ENCODE measurements around the gene ENAH.

DNA sequence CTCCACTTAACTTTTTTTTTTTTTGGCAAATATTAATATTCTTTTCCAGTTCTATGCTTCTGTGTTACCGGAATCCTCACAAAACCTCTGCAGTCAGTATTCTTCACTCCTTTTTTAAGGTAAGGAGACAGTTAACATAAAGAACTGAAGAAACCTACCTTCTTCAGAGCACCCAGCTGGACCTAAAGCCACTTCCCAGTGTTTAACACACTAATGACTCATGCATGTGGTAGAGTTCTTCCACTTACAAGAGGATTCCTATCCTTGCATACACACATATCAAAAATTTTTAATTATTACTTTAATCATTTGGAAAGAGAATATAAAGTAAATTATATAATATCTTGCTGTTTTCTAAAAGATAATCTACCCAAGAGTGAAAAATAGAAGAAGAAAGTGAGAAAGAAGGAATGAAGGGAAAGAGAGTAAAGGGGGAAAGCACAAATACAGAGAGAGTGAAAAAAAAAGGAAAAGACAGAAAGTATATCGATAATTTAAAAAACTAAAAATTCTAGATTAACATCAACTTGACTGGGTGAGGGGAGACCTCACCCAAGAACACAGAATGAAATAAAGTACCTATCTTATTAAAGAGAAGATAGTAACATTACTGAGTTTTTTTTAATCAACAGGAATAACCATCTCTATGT lies 54.9 kb downstream of the ENAH start:
- TF ChIP-seq, protein P1, sequence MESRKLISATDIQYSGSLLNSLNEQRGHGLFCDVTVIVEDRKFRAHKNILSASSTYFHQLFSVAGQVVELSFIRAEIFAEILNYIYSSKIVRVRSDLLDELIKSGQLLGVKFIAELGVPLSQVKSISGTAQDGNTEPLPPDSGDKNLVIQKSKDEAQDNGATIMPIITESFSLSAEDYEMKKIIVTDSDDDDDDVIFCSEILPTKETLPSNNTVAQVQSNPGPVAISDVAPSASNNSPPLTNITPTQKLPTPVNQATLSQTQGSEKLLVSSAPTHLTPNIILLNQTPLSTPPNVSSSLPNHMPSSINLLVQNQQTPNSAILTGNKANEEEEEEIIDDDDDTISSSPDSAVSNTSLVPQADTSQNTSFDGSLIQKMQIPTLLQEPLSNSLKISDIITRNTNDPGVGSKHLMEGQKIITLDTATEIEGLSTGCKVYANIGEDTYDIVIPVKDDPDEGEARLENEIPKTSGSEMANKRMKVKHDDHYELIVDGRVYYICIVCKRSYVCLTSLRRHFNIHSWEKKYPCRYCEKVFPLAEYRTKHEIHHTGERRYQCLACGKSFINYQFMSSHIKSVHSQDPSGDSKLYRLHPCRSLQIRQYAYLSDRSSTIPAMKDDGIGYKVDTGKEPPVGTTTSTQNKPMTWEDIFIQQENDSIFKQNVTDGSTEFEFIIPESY (IDR thresholded peaks at IDR 0.05; ENCODE audit: borderline replicate concordance, low read depth) = no peak
- TF ChIP-seq EP300 (IDR thresholded peaks at IDR 0.05; ENCODE audit: borderline replicate concordance in 1 of 2, low read depth in 1 of 2, low read length in 1 of 2) (no peak), YY1 (IDR thresholded peaks at IDR 0.05; ENCODE audit: low read depth) (no peak), EZH2phosphoT487 (IDR thresholded peaks at IDR 0.05; ENCODE audit: borderline replicate concordance, low read depth) (no peak), RCOR1 (IDR thresholded peaks at IDR 0.05; ENCODE audit: low read length) (no peak), RAD21 (IDR thresholded peaks at IDR 0.05; ENCODE audit: low read length) (no peak), FOXJ3 (CRISPR knock-in tag; IDR thresholded peaks at IDR 0.05) (no peak), POLR2AphosphoS5 (IDR thresholded peaks at IDR 0.05; ENCODE audit: low read depth, low read length) (no peak), GABPA (IDR thresholded peaks at IDR 0.05; ENCODE audit: low read depth) (no peak)
- TF ChIP-seq, protein P2, sequence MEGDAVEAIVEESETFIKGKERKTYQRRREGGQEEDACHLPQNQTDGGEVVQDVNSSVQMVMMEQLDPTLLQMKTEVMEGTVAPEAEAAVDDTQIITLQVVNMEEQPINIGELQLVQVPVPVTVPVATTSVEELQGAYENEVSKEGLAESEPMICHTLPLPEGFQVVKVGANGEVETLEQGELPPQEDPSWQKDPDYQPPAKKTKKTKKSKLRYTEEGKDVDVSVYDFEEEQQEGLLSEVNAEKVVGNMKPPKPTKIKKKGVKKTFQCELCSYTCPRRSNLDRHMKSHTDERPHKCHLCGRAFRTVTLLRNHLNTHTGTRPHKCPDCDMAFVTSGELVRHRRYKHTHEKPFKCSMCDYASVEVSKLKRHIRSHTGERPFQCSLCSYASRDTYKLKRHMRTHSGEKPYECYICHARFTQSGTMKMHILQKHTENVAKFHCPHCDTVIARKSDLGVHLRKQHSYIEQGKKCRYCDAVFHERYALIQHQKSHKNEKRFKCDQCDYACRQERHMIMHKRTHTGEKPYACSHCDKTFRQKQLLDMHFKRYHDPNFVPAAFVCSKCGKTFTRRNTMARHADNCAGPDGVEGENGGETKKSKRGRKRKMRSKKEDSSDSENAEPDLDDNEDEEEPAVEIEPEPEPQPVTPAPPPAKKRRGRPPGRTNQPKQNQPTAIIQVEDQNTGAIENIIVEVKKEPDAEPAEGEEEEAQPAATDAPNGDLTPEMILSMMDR (IDR thresholded peaks at IDR 0.05) = no peak
- TF ChIP-seq, protein P3, sequence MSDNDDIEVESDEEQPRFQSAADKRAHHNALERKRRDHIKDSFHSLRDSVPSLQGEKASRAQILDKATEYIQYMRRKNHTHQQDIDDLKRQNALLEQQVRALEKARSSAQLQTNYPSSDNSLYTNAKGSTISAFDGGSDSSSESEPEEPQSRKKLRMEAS (IDR thresholded peaks at IDR 0.05; ENCODE audit: low read depth) = no peak
